ELR (cell line): ENCODE data around the gene MCM3AP.
A peak's percentile ranks its signal among the peaks of the same experiment; 100 is the strongest.

Source experiments
- DNase-seq: peaks from one replicate; pipeline ENCODE4 v3.0.0-alpha.2; 2015; ENCODE audit warnings: low read depth

Gene MCM3AP

DNA sequence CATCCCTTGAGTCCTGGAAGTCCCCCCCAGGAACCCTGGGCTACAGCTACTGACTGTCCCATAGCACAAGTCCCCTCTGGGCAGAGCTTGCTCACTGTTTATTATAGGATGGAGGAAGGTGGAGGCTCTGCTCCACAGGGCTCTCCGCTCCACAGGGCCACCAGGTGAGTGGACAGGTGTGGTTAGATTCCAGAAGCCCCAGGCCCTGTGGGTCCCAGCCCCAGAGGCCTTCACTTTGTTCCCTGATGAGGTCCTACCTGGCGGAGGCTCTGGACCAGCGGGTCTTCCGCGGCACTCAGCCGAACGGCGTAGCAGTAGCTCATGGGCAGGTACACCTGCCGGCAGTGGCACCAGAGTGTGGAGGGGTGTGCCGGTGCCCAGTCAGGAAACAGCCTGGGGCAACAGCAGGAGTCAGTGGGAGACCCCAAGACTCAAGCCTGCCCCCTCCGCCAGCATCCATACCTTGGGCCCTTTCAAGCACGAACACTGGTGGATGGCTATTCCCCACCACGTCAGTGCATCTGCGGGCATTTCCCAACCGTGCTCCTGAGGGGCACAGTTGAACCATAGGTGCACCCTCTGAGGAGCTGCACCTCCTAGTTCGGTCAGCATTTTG, 69.2 kb downstream of the MCM3AP start:
- no peak for DNase-seq

DNA sequence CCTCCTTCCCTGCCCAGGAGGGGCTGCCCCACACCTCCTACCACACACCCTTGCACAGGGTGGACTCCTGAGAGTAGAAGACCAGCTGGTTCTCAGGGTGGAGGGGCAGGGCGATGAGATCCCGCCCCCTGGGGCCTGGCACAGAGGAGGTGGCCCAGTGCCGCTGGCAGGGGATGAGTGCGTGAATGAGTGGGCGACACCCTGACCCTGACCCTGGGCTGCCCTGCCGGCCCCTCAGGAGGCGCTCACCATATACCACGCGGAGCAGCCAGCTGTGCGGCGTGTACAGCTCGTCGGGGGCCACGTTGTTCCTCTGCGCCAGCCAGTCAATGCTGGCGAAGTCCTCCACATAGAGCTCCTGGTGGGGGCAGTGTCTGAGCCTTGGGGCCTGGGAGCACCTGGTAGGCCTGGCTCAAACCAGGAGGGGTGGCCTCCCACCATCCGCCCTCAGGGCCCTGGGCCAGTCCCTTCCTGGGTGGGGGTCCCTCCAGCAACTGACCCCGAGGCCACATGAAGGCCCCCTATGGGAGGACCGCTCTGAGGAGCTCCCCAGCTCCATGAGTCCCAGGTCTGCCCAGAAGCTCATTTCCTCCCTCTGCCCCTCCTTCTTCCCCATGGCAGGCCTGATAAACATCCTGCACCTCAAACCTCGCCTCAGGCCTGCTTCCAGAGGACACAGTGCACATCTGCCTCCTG, 69.8 kb downstream of the MCM3AP start:
- DNase-seq: no peak

DNA sequence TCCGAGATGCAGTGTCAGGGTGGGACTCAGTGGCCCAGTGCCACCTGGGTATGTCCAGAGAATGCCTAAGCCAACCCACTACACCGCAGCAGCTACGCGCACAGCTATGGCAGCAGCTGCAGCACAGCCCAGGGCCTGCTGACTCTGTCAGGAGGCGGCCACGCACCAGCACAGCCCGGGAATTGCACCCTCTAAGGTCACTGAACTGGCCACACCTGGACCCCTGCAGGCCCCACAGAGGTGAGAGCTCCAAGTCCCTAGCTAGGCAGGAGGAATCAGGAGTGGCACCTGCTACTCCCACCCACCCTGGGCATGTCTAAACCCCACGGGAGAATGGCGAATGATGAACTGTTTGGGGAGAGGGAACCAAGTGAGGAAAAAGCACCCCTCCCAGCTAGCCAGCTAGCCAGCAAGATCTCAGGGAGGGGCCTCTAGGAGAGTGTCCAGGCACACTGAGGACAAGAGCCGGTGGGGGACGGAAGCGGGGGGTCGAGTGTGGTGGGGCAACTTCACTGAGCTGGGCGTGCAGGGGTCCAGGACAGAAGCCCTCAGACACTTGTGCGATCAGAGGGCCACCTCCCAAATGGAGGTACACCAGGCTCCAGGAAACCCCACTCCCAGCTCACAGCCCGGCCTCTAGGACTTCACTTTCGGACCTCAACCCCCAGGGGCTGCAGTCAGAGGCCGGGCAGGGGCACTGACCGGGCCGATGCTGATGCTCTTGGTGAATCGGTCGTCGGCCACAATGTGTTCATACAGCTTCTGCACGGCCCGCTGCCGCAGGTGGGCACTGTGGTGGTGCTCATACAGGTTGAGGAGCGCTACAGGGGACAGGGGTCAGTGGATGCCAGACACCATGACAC, 70.7 kb downstream of the MCM3AP start:
- no peak for DNase-seq

DNA sequence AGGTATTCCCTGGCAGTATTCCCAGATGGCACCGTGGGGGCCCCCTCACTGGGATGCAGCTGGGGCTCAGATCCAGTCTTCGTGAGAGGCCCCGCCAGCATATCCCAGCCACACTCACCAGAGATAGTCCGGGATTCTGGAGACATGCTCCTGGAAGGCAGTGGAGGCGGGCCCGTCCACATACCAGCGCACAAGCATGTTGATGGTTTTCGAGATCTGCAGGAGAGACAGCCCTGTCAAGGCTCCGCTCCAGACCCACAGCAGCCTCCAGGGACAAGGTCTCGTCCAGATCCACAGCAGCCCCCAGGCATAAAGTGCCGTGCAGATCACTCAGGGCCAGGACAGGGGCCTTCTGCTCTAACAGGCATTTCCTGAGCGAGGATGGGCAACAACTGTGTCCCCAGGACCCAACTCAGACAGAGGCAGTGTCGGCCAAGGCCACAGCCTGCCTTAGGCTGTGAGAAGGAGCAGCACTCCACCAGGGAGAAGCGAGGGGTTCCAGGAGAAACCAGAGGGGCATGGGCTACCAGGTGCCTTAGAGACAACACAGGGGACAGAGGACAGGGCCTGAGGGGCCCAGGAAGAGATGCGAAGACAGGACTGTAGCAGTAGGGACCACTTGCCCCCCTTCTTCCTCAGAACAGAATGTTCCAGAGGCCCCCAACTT, 71.7 kb downstream of the MCM3AP start:
- DNase-seq: no peak

DNA sequence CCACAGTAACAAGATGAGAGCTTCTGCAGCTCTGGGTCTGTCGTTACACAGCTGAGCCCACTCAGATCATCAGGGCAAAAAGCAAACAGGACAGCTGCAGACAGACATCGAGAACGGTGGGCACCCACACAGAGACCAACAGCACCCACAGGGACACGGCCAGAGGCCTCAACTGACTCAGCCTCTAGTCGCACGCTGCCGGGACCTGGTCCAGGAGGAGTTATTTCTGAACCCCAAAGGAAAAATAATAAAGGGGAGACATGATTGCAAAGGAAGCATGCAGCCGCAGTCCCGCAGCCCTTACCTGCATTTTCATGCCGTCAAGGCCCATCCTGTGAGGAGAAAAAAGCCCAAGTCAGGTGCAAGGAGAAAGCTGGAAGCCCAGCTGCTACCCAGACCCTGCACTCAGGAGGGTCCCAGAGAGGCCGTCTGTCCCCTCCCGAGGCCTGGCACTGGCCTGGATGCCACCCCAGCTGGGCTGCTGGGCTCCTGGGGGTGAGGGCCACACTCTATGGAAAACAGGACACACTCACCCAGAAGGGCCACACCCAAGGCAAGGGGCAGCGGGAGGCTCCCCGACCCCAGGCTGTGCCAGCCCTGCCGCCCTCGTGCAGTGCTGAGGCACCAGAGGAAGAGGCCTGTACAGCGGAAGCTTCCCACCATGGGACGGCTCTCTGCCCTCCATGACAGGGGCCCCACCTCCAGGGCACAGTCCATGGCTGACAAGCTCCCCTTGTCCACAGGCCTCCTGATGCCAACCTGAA, 72.5 kb downstream of the MCM3AP start:
- DNase-seq: no peak

DNA sequence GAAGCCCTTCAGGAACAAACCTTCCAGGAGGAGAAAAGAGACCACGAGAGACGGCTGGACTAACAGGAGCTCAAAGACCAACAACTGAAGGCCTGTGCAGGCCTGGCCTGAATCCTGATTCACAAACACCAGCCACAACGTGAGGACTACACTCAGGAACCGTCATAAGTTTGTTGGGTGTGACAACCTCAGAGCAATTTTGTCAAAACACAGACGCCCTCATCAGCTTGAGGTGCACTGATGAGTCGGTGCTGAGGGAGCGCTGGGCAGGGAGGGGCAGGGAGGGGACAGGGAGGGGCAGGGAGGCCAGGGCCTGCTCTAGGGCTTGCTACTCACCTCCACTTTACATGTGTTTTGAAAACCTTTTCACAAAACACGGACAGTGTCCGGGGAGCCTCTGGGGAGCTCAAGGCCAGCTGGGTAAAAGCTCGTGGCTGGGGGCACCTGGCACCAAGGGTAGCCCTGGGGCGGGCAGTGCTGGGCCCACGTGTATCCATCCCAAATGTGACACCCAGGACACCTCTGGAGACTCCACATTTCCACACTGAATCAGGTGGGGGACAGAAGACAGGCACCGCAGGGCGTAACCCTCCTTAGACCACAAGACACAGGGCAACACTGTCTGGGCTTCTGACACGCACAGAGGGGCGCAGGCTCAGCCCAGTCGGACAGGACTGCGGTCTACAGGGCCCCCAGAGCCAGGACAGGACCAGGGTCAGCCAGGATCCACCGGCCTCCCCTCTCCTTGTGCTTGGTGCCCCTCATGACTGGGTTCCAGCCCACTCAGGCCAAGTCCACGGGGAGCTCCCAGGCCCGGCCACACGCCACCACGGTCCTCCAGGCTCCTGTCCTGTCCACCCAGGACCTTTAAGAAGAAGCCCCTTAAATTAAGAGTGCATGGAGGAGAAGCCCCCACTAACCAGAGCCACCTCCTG, 73.4 kb downstream of the MCM3AP start:
- DNase-seq: peak; percentile 27

DNA sequence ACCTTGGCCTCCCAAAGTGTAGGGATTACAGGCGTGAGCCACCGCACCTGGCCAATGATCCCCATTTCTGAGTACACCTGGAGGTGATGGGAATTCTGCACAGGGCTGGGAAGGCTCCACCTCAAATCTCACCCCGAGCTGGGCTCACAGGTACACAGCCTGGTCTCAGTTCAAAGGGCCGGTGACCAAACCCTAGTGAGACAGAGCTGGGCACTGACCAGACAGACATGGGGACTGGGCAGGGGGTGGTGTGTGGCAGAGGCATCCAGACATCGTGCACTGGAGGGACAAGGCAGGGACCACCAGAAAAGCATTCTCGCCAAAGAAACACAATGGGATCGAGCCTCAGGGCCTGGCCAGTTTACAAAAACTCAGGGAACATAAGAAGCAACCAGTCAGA, 74.0 kb downstream of the MCM3AP start:
- DNase-seq: no peak

DNA sequence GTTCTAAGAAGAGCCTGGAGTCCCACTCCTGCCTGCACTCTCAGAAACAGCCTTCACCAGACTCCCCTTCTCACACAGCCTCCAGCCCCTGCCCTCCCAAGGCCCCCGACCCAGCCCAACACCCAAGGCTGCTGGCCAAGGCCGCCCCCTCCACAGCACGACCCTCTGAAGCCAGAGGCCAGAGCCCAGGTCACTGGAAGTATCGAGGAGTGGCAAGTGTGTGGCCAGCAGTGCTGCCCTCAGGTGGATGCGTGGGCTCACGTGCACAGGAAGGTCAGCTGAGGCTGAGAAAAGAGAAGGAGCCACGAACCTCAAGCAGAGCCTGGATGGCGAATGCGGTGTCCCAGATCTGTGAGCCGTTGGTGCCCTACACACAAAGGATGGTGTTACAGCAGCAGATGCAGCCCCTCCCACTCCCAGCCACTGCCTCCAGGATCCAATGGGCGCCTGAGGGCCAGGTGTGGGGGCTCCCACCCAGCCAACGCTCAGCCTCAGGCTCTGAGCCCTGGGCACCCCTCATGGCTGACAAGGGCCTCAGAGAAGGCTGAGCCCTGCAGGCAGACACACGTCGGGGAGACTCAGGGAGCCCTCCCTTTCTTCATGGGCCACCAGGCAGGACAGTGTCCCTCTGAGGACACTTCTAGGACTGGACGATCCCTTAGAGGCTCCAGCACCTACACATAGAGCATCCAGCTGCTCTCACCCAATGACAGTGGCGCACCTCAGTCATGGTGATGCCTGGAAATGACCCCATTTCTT, 74.9 kb downstream of the MCM3AP start:
- DNase-seq: no peak

DNA sequence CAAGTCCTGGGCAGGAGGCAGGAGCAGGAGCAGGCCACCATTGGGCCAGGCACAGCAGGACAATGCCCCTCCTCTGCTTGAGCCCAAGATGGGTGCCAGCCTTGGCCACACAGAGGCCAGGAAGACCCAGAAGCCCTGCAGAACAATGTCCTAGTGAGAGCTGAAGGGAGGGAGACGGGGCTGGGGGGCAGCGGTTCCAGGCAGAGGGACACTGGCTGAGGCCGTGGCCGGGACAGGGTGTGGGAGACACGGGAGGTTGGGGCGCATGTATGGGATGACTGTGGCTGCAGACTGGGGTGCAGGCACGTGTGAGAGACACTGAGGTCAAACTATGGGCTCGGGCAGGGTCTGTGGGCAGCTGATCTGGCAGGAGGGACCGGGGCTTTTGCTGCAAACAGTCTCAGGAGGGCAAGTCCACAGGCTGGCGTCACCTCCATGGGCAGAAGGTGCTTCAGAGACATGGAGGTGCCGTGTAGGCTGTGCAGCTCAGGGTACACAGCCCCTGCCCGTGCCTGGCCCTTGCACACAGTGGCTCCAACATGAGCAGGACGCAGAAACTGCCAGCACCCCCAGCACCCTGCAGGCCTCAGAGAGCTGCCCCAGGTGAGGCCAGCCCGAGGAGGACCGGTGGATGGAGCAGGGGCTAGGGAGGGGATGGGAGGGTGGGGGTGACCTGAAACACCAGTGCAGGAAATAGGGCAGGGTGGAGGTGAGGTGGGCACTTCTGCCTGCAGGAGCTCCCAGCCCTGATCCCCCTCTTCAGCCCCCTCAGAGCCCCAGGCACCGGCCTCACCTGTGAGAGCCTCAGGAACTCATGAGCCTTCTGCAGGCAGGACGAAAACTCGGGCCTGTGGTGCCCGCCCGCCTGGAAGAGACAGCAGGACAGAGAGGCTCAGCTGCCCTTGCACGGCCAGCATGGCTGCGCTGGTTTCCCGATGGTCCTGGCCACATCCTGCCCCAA, 76.4 kb downstream of the MCM3AP start:
- no peak for DNase-seq

DNA sequence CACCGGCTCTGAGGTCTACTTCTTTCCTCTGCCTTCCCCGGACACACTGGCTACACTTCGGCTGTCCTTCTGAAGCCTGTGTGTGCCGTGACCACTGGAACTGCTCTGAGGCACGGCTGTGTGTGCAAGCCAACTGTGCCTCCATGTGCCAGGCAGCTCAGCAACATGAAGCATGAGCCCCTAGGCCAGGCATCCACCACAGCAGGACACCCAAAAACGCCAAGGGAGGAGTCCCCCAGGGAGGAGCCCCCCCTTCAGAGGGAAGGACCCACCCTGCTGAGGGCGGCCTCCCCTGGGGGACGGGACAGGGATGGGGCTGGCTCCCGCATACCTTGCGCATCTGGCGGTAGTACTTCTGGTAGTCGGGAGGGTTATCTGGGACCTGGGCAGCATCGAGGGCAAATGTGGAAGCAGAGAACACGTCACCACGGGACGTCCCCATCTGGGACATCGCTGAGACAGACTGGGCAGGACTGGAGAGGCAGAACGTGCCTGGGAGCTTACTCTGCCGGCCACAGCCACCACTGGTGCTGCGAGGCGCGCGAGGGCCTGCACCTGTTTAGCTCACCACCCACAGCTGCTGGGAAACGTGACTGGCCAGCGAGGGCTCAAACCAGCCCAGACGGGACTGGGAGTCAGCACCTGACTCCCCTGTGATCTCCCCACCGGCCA, 77.4 kb downstream of the MCM3AP start:
- DNase-seq: no peak

DNA sequence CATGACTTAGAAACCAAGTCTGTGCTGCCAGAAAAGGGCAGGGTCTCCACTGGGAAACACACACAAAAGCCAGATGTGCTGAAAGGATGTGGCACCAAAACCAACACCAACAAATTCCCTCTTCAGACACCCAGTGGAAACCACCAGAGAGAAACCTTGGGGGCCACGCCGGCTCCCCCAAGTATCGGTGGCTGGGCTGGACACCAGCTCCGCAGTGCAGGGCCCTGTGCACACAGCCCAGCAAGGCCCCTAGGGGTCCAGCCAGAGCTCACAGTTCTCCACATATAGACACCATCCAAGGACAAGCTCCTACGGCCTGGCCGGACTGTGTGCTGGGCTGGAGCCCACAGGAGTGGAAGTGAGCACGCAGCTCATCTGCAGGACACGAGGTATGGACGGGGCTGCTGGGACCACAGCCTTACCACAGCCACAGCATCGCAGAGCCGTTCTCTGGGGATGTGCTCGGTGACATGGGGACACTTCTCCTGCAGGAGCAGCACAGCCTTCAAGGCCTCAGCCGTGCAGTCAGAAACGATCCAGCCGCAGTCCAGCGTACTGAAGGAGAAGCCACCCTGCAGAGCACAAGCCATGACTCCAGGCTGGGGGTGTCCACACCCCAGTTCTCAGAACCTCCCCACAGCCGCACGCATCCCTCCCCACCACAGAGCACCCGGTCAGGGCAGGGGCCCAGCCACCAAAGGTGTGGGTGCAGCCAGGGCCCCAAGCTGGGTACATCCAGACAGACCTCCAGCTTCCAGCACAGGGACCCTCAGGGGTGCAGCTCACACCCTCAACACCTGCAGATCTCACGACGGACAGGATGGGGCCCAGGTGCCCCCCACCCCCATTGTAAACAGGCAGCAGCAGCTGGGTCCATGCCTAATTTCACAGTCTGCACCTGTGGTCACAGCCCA, 78.1 kb downstream of the MCM3AP start:
- DNase-seq: no peak

DNA sequence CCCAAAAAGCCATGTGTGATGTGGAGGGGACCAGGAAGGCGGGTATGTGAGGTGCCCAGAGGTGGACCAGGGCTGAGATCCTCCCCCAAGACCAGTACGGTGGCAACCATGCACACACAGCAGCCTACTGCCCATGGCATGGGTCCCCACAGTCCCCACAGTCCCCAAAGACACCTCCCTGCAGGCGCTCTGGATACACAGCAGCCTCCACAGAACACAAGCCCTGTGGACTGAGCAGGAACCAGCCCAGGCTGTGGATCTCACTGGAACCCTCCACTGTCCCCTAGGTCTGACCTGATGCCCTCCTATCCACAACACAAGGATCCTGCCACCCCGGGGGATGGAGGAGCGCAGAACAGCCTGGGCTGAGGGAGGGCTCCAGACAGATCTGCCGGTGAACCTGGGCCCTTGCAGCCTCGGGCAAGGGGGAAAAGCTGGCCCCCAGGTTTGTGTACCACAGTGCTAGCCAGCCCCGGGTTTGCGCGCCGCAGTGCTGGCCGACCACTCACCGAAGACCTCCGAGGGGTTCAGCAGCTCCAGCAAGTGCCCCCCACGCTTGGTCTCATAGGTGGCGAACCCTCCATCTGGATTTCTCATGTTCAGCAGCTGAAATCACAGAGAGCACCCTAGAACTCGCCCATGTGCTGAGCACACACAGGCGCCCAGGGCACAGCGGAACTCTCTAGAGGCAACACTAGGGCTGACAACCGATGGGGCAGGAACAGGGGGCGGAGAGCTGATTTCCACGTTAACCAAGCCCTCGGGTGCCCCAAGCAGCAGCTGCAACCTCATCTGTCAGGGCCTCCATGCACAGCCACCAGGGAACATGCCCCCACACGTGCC, 79.0 kb downstream of the MCM3AP start:
- no peak for DNase-seq

DNA sequence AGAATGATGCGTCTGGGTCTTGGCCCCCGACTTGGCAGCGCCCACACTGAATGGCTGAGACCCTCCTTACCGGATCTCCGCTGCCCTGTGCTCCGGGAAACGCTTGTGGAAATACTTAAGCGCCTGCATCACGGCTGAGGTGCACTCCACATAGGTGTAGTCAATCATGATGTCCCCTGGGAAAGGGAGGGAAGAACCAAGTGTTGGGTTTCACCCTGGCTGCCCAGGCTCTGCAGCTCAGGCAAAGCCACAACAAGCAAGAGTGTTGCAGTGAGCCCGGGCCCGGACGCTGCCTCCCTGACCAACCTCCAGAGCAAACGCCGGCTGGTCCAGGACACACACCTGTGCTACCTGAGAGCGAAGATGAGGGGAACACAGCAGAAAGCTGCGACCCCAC, 79.6 kb downstream of the MCM3AP start:
- DNase-seq: no peak

DNA sequence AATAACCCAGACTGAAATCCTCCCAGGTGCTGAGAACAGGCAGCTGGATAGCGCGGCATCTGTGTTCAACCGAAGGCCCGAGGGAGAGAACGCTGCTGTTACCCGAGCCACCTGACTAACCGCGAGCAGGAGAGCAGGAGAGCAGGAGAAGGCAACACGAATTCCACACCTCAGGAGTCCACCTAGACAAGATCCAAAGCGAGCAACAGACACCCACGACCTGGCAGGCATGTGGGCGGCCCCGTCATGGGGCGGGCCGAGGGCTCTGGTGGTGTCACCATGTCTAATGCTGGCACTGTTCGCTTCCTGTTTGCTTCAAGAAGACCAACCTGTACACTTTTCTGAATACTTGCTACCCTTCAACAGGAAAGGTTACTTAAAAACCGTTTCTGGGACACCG, 80.2 kb downstream of the MCM3AP start:
- DNase-seq: no peak

DNA sequence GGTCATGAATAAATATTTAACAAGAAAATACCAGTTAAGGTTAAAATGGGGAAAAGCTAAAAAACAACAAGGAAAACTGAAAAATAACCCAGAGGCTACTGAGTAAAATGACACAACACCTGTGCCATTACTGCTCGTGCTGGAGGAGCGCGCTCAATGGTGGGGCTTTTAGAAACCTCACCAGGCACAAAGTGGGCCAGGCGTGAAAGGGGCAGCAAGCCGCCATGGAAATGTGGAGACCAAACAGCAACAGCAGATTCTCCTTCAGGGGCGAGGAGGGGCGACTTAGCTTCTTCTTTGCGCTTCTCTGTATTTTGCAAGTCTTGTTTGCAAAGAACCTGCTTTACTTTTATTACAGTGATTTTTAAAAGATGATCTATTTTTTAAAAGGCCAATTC, 82.2 kb downstream of the MCM3AP start:
- DNase-seq: no peak

DNA sequence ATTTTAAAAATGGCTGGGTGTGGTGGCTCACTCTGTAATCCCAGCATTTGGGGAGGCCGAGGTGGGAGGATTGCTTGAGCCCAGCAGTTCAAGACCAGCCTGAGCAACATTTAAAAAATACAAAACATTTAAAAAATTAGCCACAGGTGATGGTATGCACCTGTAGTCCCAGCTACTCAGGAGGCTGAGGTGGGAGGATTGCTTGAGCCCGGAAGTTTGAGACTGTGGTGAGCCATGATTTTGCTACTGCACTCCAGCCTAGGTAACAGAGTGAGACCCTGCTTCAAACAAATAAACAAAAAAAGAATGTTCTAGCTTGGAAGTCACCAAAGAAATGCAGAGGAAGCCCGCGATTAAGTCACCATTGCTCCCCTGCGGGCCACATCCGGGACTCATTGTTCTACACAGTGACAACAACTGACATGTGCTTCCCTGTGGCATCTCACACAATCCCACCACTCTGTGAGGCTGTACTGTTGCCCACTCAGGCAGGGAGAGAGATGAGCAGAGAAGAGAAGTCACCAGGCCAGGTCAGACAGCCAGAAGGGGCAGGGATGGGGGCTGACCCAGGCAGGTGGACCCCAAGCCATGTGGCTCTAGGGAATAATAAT, 82.7 kb downstream of the MCM3AP start:
- no peak for DNase-seq
